ENCODE data around the gene TTC22. TPM values are rescaled to one million over a fixed set of nuclear protein-coding genes. Genes with fewer than 3 reads are reported as not detected.

TTC22 gene
- total RNA-seq, 1 donor from 2014 or later, result 7.1 TPM

GRCh38 chr1:54805981-54806381, 4.9 kb upstream of the TTC22 start:
- H3K9me3 ChIP-seq, result no peaks in the 10 kb centered on the region
- DNase-seq, result no peak
- H3K36me3 ChIP-seq, result no peaks in the 10 kb centered on the region
- peaks cover 7% of the 10 kb centered on the region for H3K4me1 ChIP-seq
- H3K4me3 ChIP-seq, result no peak overlapping the region
- no peak for ATAC-seq
- no peak overlapping the region for H3K27ac ChIP-seq
- intact Hi-C loops (cut with DNase I), result no loop called here
- peaks cover 20% of the 10 kb centered on the region for H3K27me3 ChIP-seq
- TF ChIP-seq CTCF (IDR thresholded peaks at IDR 0.05), result no peak

GRCh38 chr1:54805466-54805865, 4.3 kb upstream of the TTC22 start:
- Histone ChIP-seq H3K4me3 (no peak overlapping the region), H3K36me3 (no peaks in the 10 kb centered on the region), H3K27ac (no peak overlapping the region), H3K4me1 (peaks cover 7% of the 10 kb centered on the region), H3K27me3 (peaks cover 20% of the 10 kb centered on the region), H3K9me3 (no peaks in the 10 kb centered on the region)
- no peak for DNase-seq
- ATAC-seq, result no peak
- no peak for TF ChIP-seq CTCF (IDR thresholded peaks at IDR 0.05)
- intact Hi-C loops (cut with DNase I), result no loop called here

- H3K4me1 ChIP-seq, result peaks cover 7% of the 10 kb centered on the region
- no peak for DNase-seq
- intact Hi-C loops (cut with DNase I), result no loop called here
- no peaks in the 10 kb centered on the region for H3K9me3 ChIP-seq
- H3K27ac ChIP-seq, result no peak overlapping the region
- no peak for ATAC-seq
- TF ChIP-seq CTCF (IDR thresholded peaks at IDR 0.05), result no peak
- H3K27me3 ChIP-seq, result peaks cover 20% of the 10 kb centered on the region
- no peak overlapping the region for H3K4me3 ChIP-seq
- no peaks in the 10 kb centered on the region for H3K36me3 ChIP-seq
Observed at GRCh38 chr1:54804471-54805132, 3.5 kb upstream of the TTC22 start.

GRCh38 chr1:54803761-54804470, 2.8 kb upstream of the TTC22 start:
- no peak overlapping the region for H3K27ac ChIP-seq
- H3K4me3 ChIP-seq, result no peak overlapping the region
- no peaks in the 10 kb centered on the region for H3K9me3 ChIP-seq
- ATAC-seq (no peak), DNase-seq (no peak)
- no peak for TF ChIP-seq CTCF (IDR thresholded peaks at IDR 0.05)
- H3K4me1 ChIP-seq, result peaks cover 7% of the 10 kb centered on the region
- no peaks in the 10 kb centered on the region for H3K36me3 ChIP-seq
- intact Hi-C loops (cut with DNase I), result no loop called here
- H3K27me3 ChIP-seq, result peaks cover 20% of the 10 kb centered on the region

- TF ChIP-seq CTCF (IDR thresholded peaks at IDR 0.05), result no peak
- intact Hi-C loops (cut with DNase I), result no loop called here
Observed at GRCh38 chr1:54800041-54800898, 853 bp downstream of the TTC22 start.

More at GRCh38 chr1:54800041-54800898, 853 bp downstream of the TTC22 start:
- Histone ChIP-seq H3K4me3 (peak overlapping the region; percentile 52), H3K27ac (peak overlapping the region; percentile 61), H3K27me3 (peaks cover 20% of the 10 kb centered on the region), H3K4me1 (peaks cover 7% of the 10 kb centered on the region), H3K36me3 (no peaks in the 10 kb centered on the region), H3K9me3 (no peaks in the 10 kb centered on the region)
- DNase-seq (no peak), ATAC-seq (no peak)
